ENCODE data around the gene MAPKAP1.

GRCh38 chr9:125655066-125655633 is 51.9 kb downstream of the MAPKAP1 start:
- TF ChIP-seq POLR2A (IDR thresholded peaks at IDR 0.05; ENCODE audit: low read length), result no peak
- TF ChIP-seq GATA1 (IDR thresholded peaks at IDR 0.05; ENCODE audit: low read depth, low read length), result no peak
